IMR-90 (cell line): ENCODE measurements around the gene NFASC.

Source experiments
- CEBPB ChIP-seq: IDR thresholded peaks from 2 replicates; pipeline ENCODE4 v1.6.1; 2012; ENCODE audit warnings: low read depth, low read length, improper control_type of control experiment
- CHD1 ChIP-seq: IDR thresholded peaks from 2 replicates; pipeline ENCODE4 v1.6.1; 2012; ENCODE audit warnings: low read depth, low read length, improper control_type of control experiment
- CTCF ChIP-seq: conservative IDR thresholded peaks from 2 replicates; pipeline ENCODE4 v1.5.1; 2012; ENCODE audit warnings: mild to moderate bottlenecking, low read depth, low read length, improper control_type of control experiment
- FOS ChIP-seq: fragments of 150-350 bp; IDR thresholded peaks from 2 replicates; pipeline ENCODE4 v1.6.1; 2016; ENCODE audit warnings: low read depth, low read length
- MAZ ChIP-seq: IDR thresholded peaks from 2 replicates; pipeline ENCODE4 v1.6.1; 2012; ENCODE audit warnings: low read depth, mild to moderate bottlenecking, low read length, improper control_type of control experiment, moderate library complexity, borderline replicate concordance
- POLR2A ChIP-seq: IDR thresholded peaks from 2 replicates; pipeline ENCODE4 v1.6.1; 2012; ENCODE audit warnings: mild to moderate bottlenecking, low read depth, low read length
- RAD21 ChIP-seq: IDR thresholded peaks from 2 replicates; pipeline ENCODE4 v1.6.1; 2012; ENCODE audit warnings: low read length, improper control_type of control experiment
- RCOR1 ChIP-seq: IDR thresholded peaks from 2 replicates; pipeline ENCODE4 v1.6.1; 2012; ENCODE audit warnings: mild to moderate bottlenecking, low read length, improper control_type of control experiment; ENCODE audit not compliant: insufficient replicate concordance
- SMC3 ChIP-seq: fragments of 150-350 bp; IDR thresholded peaks from 2 replicates; pipeline ENCODE4 v1.6.1; 2016; ENCODE audit warnings: low read depth, mild to moderate bottlenecking, antibody characterized with exemption, low read length, moderate library complexity

GRCh38 chr1:204920511-204920910 is 49.8 kb downstream of the NFASC start:
- TF ChIP-seq CHD1 = no peak
- no peak for TF ChIP-seq CTCF
- no peak for TF ChIP-seq RCOR1
- no peak for TF ChIP-seq RAD21
- no peak for TF ChIP-seq CEBPB
- no peak for TF ChIP-seq SMC3
- no peak for TF ChIP-seq FOS
- TF ChIP-seq POLR2A = no peak
- no peak for TF ChIP-seq MAZ
